HG02840 (cell line): Measurements from ENCODE around the gene SEPTIN5.

Source experiments
- ATAC-seq: cut with Tn5 transposase; IDR thresholded peaks from one replicate; pipeline ENCODE4 v1.9.1; 2021; ENCODE audit warnings: mild to moderate bottlenecking, moderate library complexity, moderate number of reproducible peaks; ENCODE audit not compliant: unreplicated experiment, low FRiP score

SEPTIN5 gene

DNA sequence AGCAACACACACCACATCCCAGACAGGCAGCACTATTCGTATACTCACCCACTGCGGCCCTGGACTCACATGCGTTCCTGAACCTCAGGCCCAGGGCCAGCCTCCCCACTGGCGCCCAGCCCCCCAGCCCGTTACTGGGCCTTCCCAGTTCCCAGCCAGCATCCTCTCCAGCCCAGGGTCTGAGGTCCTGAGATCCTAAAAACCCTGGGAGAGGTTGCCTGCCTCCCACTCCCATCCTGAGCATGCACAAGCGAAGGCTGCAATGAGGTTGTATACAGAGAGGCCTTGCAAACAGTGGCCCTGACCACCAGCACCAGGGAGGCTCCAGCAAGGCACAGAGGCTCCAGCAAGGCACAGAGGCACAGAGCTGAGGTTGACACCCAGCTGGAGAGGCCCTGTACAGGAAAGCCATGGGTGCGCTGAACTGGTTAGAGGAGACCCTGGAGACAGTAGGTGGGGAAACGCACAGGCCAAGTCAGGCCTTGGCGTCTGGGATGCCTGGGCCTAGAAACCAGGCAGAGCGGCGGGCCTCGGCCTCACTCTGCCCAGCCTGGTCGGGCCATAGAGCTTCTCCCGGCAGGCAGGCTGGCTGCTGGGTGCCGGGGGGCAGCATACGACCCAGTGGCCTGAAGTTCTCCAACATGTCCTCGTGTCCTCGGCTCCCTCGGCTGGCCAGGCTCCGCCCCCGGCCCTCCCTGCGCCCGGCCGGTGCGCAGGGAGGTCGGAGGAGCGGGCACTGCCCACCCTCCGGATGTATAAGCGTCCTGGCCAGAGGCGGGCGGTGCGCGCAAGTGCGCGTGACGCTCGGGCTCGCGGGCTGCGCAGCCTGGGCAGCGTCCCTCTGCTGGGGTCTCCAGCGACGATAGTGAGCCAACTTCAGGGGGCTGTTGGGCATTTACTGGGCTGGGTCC is 43.9 kb downstream of the SEPTIN5 start:
- ATAC-seq = no peak

DNA sequence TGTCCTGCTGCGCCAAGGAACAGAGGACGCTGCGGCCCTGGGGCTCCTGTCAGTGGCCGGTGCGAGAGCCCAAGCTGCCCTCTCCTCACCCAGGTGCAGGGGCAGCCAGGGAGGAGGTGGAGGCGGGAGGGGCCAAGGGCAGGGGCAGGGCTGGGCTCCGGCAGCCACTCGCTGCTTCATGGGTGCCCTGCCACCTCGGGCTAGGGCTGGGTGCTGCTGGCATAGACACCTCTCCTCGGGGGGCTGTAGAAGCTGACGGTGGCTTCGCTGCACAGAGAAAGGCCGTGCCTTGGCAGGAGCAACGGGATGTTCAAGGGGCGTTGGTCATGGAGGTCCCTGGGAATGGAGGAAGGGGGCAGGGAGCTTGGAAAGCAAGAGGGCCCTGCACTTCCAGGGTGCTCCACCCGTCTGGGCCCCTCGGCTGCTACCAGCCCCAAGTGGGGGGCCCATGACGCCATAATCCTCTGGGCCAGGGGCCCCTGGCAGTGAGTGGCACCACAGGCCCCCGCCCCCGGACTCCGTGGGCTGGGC is 44.7 kb downstream of the SEPTIN5 start:
- ATAC-seq = no peak

DNA sequence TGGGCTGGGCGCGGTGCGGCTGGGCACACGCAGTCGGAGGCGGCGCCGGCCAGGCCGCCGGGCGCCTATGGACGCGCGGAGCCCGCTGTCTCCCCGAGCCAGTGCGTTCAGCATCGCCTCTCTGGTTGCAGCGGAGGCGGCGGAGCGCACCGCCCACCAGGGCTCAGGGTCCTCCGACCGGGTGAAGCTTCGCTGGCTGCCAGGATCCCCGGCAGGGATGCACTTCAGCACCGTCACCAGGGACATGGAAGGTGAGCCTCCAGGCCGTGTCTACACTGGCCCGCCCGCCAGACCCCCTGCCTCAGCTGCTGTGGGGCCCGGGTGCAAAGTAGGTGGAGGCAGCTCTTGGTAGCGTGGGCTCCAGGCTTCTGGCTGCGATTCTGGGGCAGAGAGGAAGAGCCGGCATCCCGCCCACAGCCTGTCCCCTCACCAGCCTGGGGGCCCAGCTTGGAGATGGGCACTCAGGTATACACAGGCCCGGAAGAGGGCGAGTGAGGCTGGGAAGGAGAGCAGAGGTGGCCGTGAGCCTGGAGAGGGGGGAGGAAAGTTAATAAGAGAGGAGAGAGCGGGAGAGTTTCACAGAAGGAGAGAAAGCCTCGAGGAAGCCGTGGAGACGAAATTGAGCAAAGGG is 45.2 kb downstream of the SEPTIN5 start:
- ATAC-seq = no peak

DNA sequence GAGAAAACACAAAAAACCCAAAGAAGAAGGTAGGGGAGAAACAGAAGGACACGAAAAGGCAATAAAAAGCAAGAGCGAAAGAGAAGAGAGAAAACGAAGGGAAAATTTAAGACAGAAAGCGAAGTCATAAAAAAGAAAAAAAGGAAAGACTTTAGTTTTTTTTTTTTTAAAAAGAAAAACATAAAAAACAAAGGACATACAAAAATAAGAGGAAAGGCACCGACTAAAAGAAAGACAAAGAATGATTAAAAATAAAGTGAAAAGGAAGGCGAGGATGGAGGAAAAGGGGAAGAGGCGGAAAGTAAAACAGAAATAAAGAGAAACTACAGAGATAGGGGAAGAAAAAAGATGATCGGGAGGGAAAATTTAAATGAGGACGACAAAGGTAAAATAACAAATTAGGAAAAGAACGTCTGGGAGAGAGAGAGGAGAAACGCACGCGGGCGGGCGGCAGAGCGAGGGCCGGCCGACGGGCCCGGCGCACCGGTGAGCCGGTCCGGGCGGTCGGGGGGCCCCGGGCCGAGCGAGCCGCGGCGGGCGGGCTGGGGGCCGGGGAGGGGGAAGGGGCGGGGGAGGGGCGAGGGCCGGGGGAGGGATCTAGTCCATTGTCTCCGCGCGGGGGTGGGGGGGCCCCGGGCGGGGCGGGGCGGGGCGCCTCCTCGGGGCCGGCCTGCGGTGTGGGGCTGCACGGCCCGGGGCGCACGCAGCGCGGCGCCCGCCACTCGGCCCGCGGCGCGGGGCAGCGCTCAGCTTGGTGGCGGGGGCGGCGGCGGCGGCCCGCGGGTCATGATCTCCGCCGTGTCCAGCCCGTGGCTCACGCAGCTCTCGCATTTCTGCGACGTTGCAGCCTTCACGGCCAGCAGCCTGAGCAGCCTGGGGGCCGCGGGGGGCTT is 46.0 kb downstream of the SEPTIN5 start, which contains the start of gene TBX1:
TBX1 (plus strand) TSS at position 721 of the 893 bp plus-strand sequence; CDS start at position 787, 66 bp downstream.
- no peak for ATAC-seq

DNA sequence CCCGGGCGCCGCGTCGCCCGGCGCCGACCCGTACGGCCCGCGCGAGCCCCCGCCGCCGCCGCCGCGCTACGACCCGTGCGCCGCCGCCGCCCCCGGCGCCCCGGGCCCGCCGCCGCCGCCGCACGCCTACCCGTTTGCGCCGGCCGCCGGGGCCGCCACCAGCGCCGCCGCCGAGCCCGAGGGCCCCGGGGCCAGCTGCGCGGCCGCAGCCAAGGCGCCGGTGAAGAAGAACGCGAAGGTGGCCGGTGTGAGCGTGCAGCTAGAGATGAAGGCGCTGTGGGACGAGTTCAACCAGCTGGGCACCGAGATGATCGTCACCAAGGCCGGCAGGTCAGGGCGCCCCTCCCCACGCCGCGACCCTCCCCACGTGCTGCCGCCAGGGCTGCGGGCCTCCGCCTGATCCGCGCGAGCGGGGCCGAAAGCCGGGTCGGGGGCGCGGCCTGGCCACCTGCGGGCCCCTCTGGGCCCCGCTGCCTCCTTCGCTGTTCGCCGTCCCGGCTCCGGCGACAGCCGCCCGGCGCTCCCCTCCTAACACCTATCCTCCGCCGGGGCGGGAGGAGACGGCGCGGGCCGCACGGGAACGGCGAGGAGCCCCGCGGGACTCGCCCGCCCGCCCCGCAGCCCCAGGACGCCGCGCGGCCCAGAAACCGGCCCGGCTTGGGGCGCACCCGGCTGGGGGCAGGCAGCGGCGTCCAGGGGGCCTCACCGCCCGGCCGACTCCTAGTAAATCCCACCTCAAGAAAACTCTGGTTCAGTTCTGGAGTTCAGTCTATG is 46.8 kb downstream of the SEPTIN5 start:
- no peak for ATAC-seq

DNA sequence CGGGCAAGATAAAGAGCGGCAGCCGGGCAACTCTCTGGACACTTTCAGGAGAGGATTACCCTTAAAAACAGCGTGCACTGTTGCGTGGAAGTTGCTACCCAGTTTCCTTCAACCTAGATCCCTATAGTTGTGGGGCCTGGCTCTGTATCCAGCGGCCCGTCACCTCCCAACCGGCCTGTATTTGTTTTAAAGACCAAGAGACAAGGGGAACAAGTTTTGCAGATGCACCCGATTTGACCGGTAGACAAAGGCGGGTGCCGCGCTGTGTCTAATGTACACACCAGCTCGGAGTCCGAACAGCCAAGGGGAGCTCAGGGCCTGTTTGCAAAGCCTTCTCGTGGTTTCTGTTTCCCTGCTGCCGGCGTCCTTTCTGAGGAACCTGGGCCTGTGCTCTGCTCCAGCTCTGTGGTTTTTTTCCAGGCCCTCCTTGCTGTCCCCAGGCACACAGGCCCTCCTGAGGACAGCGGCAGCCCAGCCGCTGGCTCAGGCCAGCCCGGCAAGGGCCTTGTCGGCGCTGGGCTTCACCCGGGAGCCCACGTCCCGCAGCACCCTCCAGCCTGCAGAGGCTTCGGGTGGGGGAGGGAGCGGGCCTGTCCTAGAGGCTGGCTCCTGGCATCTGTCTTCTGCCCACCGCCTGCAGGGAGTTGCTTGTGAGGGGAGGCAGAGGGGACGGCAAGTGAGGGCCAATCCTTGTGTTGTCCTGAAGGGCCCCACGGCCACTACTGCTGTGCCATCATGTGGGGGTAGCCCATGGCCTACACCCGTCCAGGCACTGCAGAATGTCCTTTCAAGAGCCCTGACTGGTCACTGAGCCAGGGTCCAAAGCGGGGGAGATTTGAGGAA is 47.6 kb downstream of the SEPTIN5 start:
- no peak for ATAC-seq

DNA sequence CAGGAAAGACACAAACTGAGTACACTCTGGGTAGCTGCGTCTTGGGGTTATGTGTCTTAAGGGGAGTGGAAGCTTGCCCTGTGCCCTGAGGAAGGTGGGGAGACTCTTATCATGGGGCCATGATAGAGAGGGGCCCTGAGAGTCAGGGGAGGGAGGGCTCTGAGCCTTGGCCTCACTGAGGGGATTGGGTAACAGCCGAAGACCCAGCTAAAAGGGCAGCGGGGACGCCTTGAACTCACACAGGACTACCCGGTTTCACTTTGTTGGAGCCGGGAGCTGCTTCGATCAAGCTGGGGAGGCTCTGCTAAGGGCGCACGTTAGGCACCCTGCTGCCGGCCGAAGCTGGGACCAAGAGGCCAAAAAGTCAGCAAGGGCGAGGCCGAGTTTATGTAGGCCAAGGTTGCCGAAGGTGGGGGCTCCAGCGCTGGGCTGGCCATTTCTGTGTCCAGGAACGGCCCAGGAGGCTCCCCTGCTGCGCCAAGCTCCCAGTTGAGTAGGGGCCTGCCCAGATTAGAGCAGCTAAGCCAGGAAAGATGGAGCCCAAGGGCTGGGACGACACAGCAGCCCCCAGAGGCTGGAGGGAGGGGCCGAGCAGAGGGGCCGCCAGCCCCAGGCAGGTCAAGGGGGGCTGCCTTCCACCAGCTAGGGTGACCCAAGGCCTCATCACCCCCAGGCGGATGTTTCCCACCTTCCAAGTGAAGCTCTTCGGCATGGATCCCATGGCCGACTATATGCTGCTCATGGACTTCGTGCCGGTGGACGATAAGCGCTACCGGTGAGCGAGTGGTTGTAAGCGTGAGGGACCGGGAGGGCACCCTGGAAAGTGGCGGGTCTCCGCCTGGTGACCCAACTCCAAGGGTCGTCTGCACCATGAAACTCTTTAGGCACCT is 48.5 kb downstream of the SEPTIN5 start:
- no peak for ATAC-seq

DNA sequence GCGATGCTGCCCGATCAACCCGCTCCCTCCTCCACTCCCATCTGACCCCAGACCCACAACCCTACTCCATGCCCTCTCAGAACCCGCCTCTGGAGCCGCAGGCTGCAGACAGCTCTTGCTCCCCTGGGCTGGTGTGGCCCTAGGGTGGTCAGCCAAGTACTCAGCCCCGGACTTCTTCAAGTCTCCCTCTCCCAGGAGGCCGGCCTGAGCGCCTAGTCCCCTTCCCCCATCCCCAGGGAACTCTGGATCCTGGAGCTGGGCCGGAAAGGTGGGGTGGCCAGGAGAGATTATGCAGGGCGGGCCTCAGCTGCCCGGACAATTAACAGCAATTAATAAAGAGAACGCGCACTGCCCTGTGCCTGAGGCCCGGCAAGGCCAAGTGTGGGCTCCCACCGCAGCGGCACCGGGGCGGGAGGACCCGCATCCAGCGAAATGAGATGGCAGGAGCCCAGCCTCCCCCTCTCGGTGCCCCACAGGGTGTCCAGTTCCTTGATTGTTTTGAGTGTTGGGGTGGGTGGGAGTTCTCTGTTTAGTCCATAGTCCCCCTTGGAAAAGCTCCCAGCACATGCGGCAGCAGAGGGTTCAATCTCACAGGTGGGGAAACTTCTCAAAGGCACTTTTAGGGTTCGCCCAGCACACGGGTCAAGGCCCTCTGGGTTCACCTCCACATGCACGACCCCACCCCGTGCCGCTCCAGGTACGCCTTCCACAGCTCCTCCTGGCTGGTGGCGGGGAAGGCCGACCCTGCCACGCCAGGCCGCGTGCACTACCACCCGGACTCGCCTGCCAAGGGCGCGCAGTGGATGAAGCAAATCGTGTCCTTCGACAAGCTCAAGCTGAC is 49.4 kb downstream of the SEPTIN5 start:
- no peak for ATAC-seq

DNA sequence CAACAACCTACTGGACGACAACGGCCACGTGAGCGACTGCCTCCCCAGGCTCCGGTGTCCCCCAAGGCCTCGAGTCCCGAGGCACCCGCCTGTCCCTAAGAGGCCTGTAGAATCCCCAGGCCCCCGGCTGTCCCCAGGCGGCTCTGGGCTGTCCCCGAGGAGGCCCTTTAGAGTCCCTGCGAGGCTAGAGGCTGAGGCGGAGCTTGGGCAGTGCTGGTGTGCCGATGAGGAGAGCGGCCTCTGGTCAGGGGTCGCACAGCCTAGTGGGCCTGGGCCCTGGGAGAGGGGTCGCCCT is 49.9 kb downstream of the SEPTIN5 start:
- ATAC-seq = no peak

DNA sequence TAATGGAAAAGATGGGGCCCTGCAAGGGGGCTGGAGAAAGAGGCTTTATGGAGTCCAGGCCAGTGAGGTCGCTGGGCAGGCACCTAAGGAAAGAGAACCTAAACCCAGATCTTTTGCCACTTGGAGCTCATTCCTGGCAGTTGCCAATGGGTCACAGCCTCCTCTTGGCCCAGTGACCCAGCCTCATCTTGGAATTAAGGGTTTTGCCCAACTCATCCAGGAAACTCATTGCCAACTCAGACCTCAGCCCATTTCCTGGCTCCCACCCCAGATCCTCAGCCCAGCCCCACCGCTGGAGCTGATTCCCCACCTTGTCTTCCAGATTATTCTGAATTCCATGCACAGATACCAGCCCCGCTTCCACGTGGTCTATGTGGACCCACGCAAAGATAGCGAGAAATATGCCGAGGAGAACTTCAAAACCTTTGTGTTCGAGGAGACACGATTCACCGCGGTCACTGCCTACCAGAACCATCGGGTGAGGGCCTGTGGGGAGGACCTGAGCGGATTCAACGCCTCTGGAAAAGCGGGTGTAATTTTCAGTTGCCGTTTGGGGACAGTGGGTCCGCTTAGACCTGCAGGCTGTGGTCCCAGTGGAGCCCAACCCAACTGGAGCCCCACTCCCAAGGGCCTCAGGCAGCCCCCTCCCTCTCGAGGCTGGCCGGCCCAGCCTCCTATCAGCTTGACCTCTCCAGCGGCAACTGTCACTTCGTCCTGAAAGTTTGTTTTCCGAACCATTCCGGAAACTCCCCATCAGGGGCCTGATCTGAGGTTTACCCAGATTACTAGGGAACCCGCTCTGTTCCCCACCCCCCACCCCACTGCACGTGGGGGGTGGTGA is 50.6 kb downstream of the SEPTIN5 start:
- no peak for ATAC-seq

DNA sequence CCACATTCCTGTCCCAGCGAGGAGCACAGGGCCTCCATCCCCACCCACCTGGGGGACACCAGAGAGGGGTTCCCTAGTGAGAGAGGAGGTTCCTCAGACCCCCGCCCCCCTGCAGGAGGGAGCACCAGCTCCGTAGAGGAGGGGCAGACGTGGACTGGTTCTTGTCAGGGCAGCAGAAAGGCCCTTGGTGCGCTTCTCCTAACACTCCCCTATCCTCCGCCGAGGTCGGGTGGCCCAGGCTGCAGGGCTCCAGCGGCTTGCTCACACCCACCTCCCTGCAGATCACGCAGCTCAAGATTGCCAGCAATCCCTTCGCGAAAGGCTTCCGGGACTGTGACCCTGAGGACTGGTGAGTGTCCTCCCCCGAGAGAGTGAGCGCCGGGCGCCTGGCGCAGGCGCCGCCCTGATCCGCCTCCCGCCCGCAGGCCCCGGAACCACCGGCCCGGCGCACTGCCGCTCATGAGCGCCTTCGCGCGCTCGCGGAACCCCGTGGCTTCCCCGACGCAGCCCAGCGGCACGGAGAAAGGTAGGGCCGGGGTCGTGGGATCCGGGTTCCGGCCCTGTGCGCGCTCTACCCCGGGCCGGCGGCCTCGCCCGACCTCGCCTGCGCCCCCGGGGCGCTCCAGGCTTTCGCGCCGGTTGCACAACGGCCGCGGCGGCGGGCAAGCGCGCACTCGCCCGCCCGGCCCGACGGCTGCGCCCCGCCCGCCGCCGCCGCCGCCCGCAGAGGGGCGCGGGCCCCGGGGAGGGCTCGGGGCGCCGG is 51.4 kb downstream of the SEPTIN5 start:
- ATAC-seq = no peak

DNA sequence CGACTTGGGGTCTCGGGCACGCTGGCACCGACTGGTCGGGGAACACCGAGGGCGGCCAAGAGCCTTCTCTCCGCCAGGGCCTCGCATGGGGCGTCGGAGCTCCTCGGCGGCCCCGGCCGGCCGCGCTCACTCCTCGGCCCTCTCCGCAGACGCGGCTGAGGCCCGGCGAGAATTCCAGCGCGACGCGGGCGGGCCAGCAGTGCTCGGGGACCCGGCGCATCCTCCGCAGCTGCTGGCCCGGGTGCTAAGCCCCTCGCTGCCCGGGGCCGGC is 51.9 kb downstream of the SEPTIN5 start:
- ATAC-seq = no peak

DNA sequence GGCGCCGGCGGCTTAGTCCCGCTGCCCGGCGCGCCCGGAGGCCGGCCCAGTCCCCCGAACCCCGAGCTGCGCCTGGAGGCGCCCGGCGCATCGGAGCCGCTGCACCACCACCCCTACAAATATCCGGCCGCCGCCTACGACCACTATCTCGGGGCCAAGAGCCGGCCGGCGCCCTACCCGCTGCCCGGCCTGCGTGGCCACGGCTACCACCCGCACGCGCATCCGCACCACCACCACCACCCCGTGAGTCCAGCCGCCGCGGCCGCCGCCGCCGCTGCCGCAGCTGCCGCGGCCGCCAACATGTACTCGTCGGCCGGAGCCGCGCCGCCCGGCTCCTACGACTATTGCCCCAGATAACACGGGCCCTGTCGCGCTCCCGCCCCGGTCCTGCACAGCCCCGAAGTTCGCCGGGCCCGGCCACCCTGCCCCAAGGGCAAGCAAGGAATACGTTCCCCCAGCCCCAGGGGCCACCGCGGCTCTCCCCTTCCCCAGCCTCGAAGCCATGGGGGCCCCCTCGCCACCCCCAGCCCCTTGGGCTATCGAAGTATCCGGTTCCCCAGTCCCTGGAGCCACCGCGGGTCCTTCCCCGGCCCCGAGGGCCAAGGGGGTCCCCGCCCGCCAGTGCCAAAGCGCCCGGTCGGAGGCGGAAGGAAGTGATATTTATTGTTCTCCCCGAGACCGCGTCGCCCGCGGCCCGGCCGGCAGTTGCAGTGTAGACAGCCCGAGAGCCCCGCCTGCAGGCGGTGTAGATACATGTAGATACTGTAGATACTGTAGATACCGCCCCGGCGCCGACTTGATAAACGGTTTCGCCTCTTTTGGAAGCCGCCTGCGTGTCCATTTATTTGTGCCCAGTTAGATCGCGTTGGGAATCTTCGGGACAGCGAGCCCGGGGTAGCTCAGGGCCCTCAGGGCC is 52.5 kb downstream of the SEPTIN5 start:
- ATAC-seq = no peak

DNA sequence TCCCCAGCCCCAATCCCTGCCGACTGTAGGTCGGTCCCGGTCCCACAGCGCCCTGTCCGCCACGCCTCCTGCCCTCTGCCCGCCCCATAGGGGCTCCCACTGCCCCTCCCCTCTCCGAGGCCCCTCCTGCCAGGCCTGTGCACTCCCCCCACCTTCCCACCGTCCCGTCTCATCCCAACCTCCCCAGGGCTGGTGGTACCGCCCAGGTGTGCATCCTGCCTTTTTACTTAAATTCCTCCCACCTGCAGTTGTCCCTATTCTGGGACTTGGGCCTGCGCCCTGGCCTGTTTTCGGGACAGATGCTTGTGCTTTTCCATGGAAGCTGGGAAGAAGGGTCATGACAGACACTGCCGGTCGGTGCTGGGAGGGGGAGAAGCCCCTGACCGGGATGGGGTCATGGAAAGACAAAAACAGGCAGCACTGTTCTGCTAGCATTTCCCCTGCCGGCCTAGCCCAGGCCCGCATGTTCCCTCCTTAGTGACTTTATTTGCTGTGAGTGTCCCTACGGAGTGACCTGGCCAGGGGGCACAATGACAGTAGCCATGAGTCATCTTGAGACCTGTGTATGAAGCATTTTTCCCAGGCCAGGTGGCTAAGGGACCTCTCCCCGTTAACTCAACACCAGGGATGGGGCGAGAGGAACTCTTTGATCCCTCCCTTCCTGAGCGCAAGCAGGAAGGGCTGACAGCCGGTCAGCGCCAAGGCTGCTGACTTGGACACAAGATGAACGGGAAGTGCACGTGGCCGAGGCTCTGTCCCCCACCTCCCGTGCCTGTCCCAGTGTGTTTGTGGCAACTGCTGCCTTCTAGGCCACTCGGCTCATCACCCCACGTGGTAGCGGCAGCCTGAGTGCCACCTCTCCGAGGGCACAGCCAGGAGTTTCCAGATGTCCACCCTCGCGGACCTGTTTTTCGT is 53.4 kb downstream of the SEPTIN5 start:
- no peak for ATAC-seq
